PFSK-1 (cell line): ENCODE measurements around the gene SLC44A2.

Source experiments
- FOXP2 ChIP-seq: optimal IDR thresholded peaks from 2 replicates; pipeline ENCODE3; 2011; ENCODE audit warnings: borderline replicate concordance, control low read depth, inconsistent platforms; ENCODE audit not compliant: insufficient read depth; ENCODE audit errors: extremely low read length, extremely low read depth
- POLR2AphosphoS5 ChIP-seq: IDR thresholded peaks from 2 replicates; pipeline ENCODE4 v1.6.1; 2012; ENCODE audit warnings: low read depth, mild to moderate bottlenecking, control low read depth, low read length, moderate library complexity
- REST ChIP-seq, 2 experiments: IDR thresholded peaks; 2 replicates each; pipeline versions ENCODE4 v1.6.1 to v1.8.0; 2011 to 2012; ENCODE audit warnings: low read depth in 2 of 2, low read length in 2 of 2, control low read depth in 1 of 2, inconsistent platforms in 1 of 2, mild to moderate bottlenecking in 1 of 2, moderate library complexity in 1 of 2; ENCODE audit not compliant: insufficient read depth in 1 of 2
- SIN3A ChIP-seq: IDR thresholded peaks from 2 replicates; pipeline ENCODE4 v1.6.1; 2012; ENCODE audit warnings: mild to moderate bottlenecking, low read length, moderate library complexity, borderline replicate concordance; ENCODE audit not compliant: insufficient read depth
- TAF1 ChIP-seq: IDR thresholded peaks from 2 replicates; pipeline ENCODE4 v1.6.1; 2012; ENCODE audit warnings: low read length, control low read depth, borderline replicate concordance; ENCODE audit not compliant: insufficient read depth

The SLC44A2 gene

GRCh38 chr19:10617409-10618121 lies 7.8 kb upstream of the SLC44A2 start:
- TF ChIP-seq TAF1 (no peak), SIN3A (no peak), REST (IDR thresholded peaks at IDR 0.05; ENCODE audit: insufficient read depth in 1 of 2, low read depth in 2 of 2, low read length in 2 of 2) (no peak), POLR2AphosphoS5 (no peak), FOXP2 (no peak)

- TF ChIP-seq POLR2AphosphoS5, result no peak
- no peak for TF ChIP-seq TAF1
- TF ChIP-seq REST (IDR thresholded peaks at IDR 0.05; ENCODE audit: insufficient read depth in 1 of 2, low read depth in 2 of 2, low read length in 2 of 2), result no peak
- TF ChIP-seq FOXP2, result no peak
- no peak for TF ChIP-seq SIN3A
Measured at GRCh38 chr19:10618846-10619245, 6.5 kb upstream of the SLC44A2 start.

GRCh38 chr19:10620786-10621185 lies 4.6 kb upstream of the SLC44A2 start:
- TF ChIP-seq FOXP2 (no peak), SIN3A (no peak), REST (IDR thresholded peaks at IDR 0.05; ENCODE audit: insufficient read depth in 1 of 2, low read depth in 2 of 2, low read length in 2 of 2) (no peak), POLR2AphosphoS5 (no peak), TAF1 (no peak)

GRCh38 chr19:10621966-10622365 lies 3.4 kb upstream of the SLC44A2 start:
- TF ChIP-seq POLR2AphosphoS5 (no peak), SIN3A (no peak), FOXP2 (no peak), REST (IDR thresholded peaks at IDR 0.05; ENCODE audit: insufficient read depth in 1 of 2, low read depth in 2 of 2, low read length in 2 of 2) (no peak), TAF1 (no peak)

GRCh38 chr19:10624585-10624984 lies 768 bp upstream of the SLC44A2 start:
- TF ChIP-seq FOXP2, result no peak
- TF ChIP-seq REST (IDR thresholded peaks at IDR 0.05; ENCODE audit: insufficient read depth in 1 of 2, low read depth in 2 of 2, low read length in 2 of 2), result no peak
- TF ChIP-seq POLR2AphosphoS5, result no peak
- TF ChIP-seq TAF1, result no peak
- TF ChIP-seq SIN3A, result no peak
